ENCODE results near the gene PDE1A. TPM values are rescaled to one million over a fixed set of nuclear protein-coding genes. Genes with fewer than 3 reads are reported as not detected.

PDE1A gene
- total RNA-seq, 4 donors from 2014 or later: 72.3 to 101 (median 85.7) TPM

- intact Hi-C loops (cut with DNase I): no loop called here
- TF ChIP-seq CTCF (IDR thresholded peaks at IDR 0.05): no peak
- no peak for TF ChIP-seq POLR2A (IDR thresholded peaks at IDR 0.05)
- H3K9me3 ChIP-seq: no peaks in the 10 kb centered on the region
- H3K27ac ChIP-seq: no peak overlapping the region
- no peak overlapping the region for H3K4me3 ChIP-seq (replicated peaks in 1 of 3)
- H3K27me3 ChIP-seq: no peaks in the 10 kb centered on the region
- no peaks in the 10 kb centered on the region for H3K36me3 ChIP-seq
- 93 to 95% methylated on average over 4 of the region's 4 CpGs for WGBS, 2 donors
- H3K4me1 ChIP-seq: no peaks in the 10 kb centered on the region
- no peak for DNase-seq
Measured at GRCh38 chr2:182226807-182227206, 200.0 kb downstream of the PDE1A start.

- 95 to 97% methylated on average over 3 of the region's 3 CpGs for WGBS, 2 donors
- Histone ChIP-seq H3K36me3 (no peaks in the 10 kb centered on the region), H3K4me1 (no peaks in the 10 kb centered on the region), H3K4me3 (replicated peaks in 1 of 3) (no peak overlapping the region), H3K27me3 (no peaks in the 10 kb centered on the region), H3K9me3 (no peaks in the 10 kb centered on the region), H3K27ac (no peak overlapping the region)
- intact Hi-C loops (cut with DNase I): no loop called here
- no peak for DNase-seq
- TF ChIP-seq POLR2A (IDR thresholded peaks at IDR 0.05) (no peak), CTCF (IDR thresholded peaks at IDR 0.05) (no peak)
Measured at GRCh38 chr2:182224669-182225068, 202.2 kb downstream of the PDE1A start.

- H3K27ac ChIP-seq: no peak overlapping the region
- no peaks in the 10 kb centered on the region for H3K4me1 ChIP-seq
- no peaks in the 10 kb centered on the region for H3K27me3 ChIP-seq
- H3K9me3 ChIP-seq: no peaks in the 10 kb centered on the region
- intact Hi-C loops (cut with DNase I): no loop called here
- 66 to 72% methylated on average over 3 of the region's 3 CpGs for WGBS, 2 donors
- no peak for DNase-seq
- no peak overlapping the region for H3K4me3 ChIP-seq (replicated peaks in 1 of 3)
- no peak for TF ChIP-seq POLR2A (IDR thresholded peaks at IDR 0.05)
- TF ChIP-seq CTCF (IDR thresholded peaks at IDR 0.05): no peak
- no peaks in the 10 kb centered on the region for H3K36me3 ChIP-seq
Measured at GRCh38 chr2:182220998-182221397, 205.8 kb downstream of the PDE1A start.

- no peak overlapping the region for H3K4me3 ChIP-seq (replicated peaks in 1 of 3)
- no peak overlapping the region for H3K27ac ChIP-seq
- 91 to 93% methylated on average over 1 of the region's 1 CpG for WGBS, 2 donors
- H3K4me1 ChIP-seq: no peaks in the 10 kb centered on the region
- TF ChIP-seq CTCF (IDR thresholded peaks at IDR 0.05) (no peak), POLR2A (IDR thresholded peaks at IDR 0.05) (no peak)
- no peaks in the 10 kb centered on the region for H3K27me3 ChIP-seq
- no peaks in the 10 kb centered on the region for H3K36me3 ChIP-seq
- DNase-seq: no peak
- H3K9me3 ChIP-seq: no peaks in the 10 kb centered on the region
- intact Hi-C loops (cut with DNase I): no loop called here
Measured at GRCh38 chr2:182220335-182220734, 206.5 kb downstream of the PDE1A start.

- TF ChIP-seq POLR2A (IDR thresholded peaks at IDR 0.05) (no peak), CTCF (IDR thresholded peaks at IDR 0.05) (no peak)
- DNase-seq: no peak
- H3K9me3 ChIP-seq: no peaks in the 10 kb centered on the region
- H3K27me3 ChIP-seq: no peaks in the 10 kb centered on the region
- no peaks in the 10 kb centered on the region for H3K36me3 ChIP-seq
- H3K4me3 ChIP-seq (replicated peaks in 1 of 3): no peak overlapping the region
- intact Hi-C loops (cut with DNase I): no loop called here
- H3K27ac ChIP-seq: no peak overlapping the region
- no peaks in the 10 kb centered on the region for H3K4me1 ChIP-seq
Measured at GRCh38 chr2:182210669-182211068, 216.2 kb downstream of the PDE1A start.

All from thyroid gland (tissue), 4 donors.